Small intestine (tissue), 16 donors: ENCODE measurements around the gene MAST3. TPM values are rescaled to one million over a fixed set of nuclear protein-coding genes. Genes with fewer than 3 reads are reported as not detected.
A peak's percentile ranks its signal among the peaks of the same experiment; 100 is the strongest.

Source experiments
- DNase-seq, 2 donors: peaks; one replicate each; pipeline versions ENCODE4 v3.0.0 to v3.0.0-alpha.2; 2013
- FAIRE-seq: peaks from 2 replicates; lab custom pipeline; 2012; peaks lifted over from hg19 to GRCh38; lab: Jason Lieb, UNC
- H3K27ac ChIP-seq, 3 donors: one replicate each; pipeline ENCODE4 v1.5.1; 2013; ENCODE audit warnings: low read length in 2 of 3, mild to moderate bottlenecking in 2 of 3, control low read depth in 1 of 3, inconsistent platforms in 1 of 3, low read depth in 1 of 3, moderate library complexity in 1 of 3
- H3K27me3 ChIP-seq, 3 donors: one replicate each; pipeline ENCODE4 v1.6.1; 2013; ENCODE audit warnings: low read length in 3 of 3, inconsistent platforms in 1 of 3; ENCODE audit not compliant: control insufficient read depth in 3 of 3, insufficient read depth in 3 of 3
- H3K36me3 ChIP-seq, 3 donors: one replicate each; pipeline ENCODE4 v1.6.1; 2013; ENCODE audit warnings: low read length in 3 of 3, inconsistent platforms in 1 of 3, low read depth in 1 of 3, mild to moderate bottlenecking in 1 of 3, moderate library complexity in 1 of 3; ENCODE audit not compliant: control insufficient read depth in 3 of 3, insufficient read depth in 2 of 3
- H3K4me1 ChIP-seq, 3 donors: one replicate each; pipeline ENCODE4 v1.6.1; 2013; ENCODE audit warnings: low read length in 2 of 3, inconsistent platforms in 1 of 3, low read depth in 1 of 3, mild to moderate bottlenecking in 1 of 3, moderate library complexity in 1 of 3; ENCODE audit not compliant: control insufficient read depth in 3 of 3, insufficient read depth in 2 of 3
- H3K4me3 ChIP-seq, 3 donors: one replicate each; pipeline ENCODE4 v1.5.1; 2013; ENCODE audit warnings: low read length in 3 of 3, control low read depth in 1 of 3, inconsistent platforms in 1 of 3, low read depth in 1 of 3, mild to moderate bottlenecking in 1 of 3, moderate library complexity in 1 of 3
- H3K9me3 ChIP-seq, 2 donors: one replicate each; pipeline ENCODE4 v1.6.1; 2013; ENCODE audit warnings: low read depth in 1 of 2, low read length in 1 of 2; ENCODE audit not compliant: control insufficient read depth in 2 of 2, insufficient read depth in 1 of 2
- WGBS, 3 donors: extraction: QIAGEN DNeasy Blood & Tissue Kit; methylation state at CpG; one replicate each; pipeline ENCODE4 v1.1.7; 2013; 5-methylcytosine and 5-hydroxymethylcytosine counted together
- long read RNA-seq, 10 donors: transcript quantifications; one replicate each; lab custom pipeline, GENCODE V29; 2026
- polyA plus RNA-seq, 4 donors: library from polyadenylated mRNA; stranded (reverse) in 3 of 4; unstranded in 1 of 4; fragments of 200-250 nt in 3 of 4; fragments of 120-200 nt in 1 of 4; gene quantifications; one replicate each; pipeline versions ENCODE4 v1.2.1 to v1.2.3, GENCODE V29; 2013
- donor health status: healthy with polysubstance abuse.
- donor health status: control.
- donor health status: control.
- donor health status: Bipolar disorder and iron deficiency.
- donor health status: healthy.

Gene MAST3
- 10 to 100 TPM in 3 of 4 donors, 1 to 10 TPM in 1; 9.3 to 34.6 (median 24.9) TPM for polyA plus RNA-seq
- long read RNA-seq, donor 1 = 0 reads
- long read RNA-seq, donor 2, partial matches to known transcripts = 5 of 5 reads
- long read RNA-seq, donor 2, other reads (novel, unspliced or antisense) = 0 of 5 reads
- long read RNA-seq, donor 3, partial matches to known transcripts = 13 of 13 reads
- long read RNA-seq, donor 3, other reads (novel, unspliced or antisense) = 0 of 13 reads
- long read RNA-seq, donor 4 = 0 reads
- long read RNA-seq, donor 5 = 0 reads
- long read RNA-seq, donor 6, partial matches to known transcripts = 5 of 5 reads
- long read RNA-seq, donor 6, other reads (novel, unspliced or antisense) = 0 of 5 reads
- long read RNA-seq, donor 7 = 0 reads
- long read RNA-seq, donor 8 = 0 reads
- long read RNA-seq, donor 9, partial matches to known transcripts = 6 of 6 reads
- long read RNA-seq, donor 9, other reads (novel, unspliced or antisense) = 0 of 6 reads
- long read RNA-seq, donor 10 = 0 reads

GRCh38 chr19:18097217-18097992 is at the start of gene MAST3:
Gene MAST3, plus strand, starts transcription at chr19:18097778. Its CDS starts 15 bp downstream, at chr19:18097793.
- H3K27ac ChIP-seq = no peak within 1 kb of the TSS

DNA sequence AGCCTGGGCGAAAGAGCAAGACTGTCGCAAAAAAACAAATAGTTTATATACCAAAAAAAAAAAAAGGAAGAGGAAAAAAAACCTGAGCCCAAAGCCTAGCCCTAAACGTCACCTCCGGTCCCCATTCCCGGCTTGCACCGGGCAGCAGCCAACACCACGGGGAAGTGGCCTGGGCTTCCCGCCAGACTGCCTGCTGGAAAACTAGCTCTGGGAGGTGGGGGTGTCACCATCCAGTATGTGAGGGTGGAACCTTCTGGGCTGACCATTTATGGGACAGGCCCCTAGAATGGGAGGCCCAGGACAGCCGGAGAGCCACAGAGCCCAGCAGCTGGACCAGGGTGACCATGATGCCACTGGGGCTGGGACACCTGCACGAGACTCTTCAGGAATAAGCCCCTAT is 48.2 kb upstream of the MAST3 start:
- H3K36me3 ChIP-seq = no peaks in the 10 kb centered on the region
- peaks cover 0 to 12% (median 1%) of the 10 kb centered on the region in 3 donors for H3K4me1 ChIP-seq
- H3K27me3 ChIP-seq = peaks cover 0 to 21% (median 2%) of the 10 kb centered on the region in 3 donors
- H3K4me3 ChIP-seq = no peak overlapping the region
- 30 to 52% (median 49%) methylated on average over 10 of the region's 10 CpGs for WGBS, 3 donors
- FAIRE-seq (no peak), DNase-seq (peak; percentile 30 to 35)
- no peaks in the 10 kb centered on the region for H3K9me3 ChIP-seq
- H3K27ac ChIP-seq = peak overlapping the region in 1 of 3 donors; percentile 68

More at GRCh38 chr19:18097217-18097992, at the start of gene MAST3:
- FAIRE-seq = no peak
- H3K27me3 ChIP-seq = peaks cover 0 to 23% (median 0%) of the 10 kb centered on the region in 3 donors
- H3K4me3 ChIP-seq = peak within 1 kb of the TSS in 2 of 3 donors; percentile 39 to 40
- DNase-seq = peak; percentile 89 to 90
- WGBS, 3 donors = 20 to 32% (median 21%) methylated on average over 29 to 54 of the region's 54 CpGs
- peaks cover 0 to 29% (median 0%) of the 10 kb centered on the region in 3 donors for H3K4me1 ChIP-seq
- H3K9me3 ChIP-seq = peaks cover 0 to 4% of the 10 kb centered on the region in 2 donors
- no peaks in the 10 kb centered on the region for H3K36me3 ChIP-seq

DNA sequence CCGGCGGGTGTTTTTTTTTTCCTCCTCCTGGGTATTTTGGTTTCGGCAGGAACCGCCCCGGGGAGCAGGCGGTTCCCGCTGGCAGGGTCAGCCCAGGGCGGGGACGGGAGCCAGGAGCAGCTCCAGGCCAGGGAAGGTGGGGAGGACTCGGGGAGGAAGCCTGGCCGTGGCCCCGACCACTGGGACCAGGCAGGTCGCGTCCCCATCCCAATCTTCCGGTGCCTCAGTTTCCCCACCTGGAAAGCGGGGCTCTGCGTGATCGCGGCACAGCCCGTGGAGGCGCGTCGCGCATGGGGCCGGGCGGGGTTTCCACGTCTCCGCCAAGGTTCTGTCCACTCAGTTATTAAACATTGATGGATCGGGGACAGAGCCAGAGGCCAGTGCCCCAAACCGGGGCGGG is 45.7 kb upstream of the MAST3 start:
- no peaks in the 10 kb centered on the region for H3K36me3 ChIP-seq
- H3K27me3 ChIP-seq = peaks cover 0 to 21% (median 2%) of the 10 kb centered on the region in 3 donors
- DNase-seq (no peak), FAIRE-seq (no peak)
- WGBS, 3 donors = 19 to 41% (median 35%) methylated on average over 22 to 31 of the region's 31 CpGs
- no peaks in the 10 kb centered on the region for H3K4me1 ChIP-seq
- H3K27ac ChIP-seq = peak overlapping the region in 1 of 3 donors; percentile 35
- no peak overlapping the region for H3K4me3 ChIP-seq
- no peaks in the 10 kb centered on the region for H3K9me3 ChIP-seq

- Histone ChIP-seq H3K4me1 (peaks cover 0 to 3% (median 0%) of the 10 kb centered on the region in 3 donors), H3K4me3 (no peak overlapping the region), H3K27ac (no peak overlapping the region), H3K27me3 (peaks cover 0 to 21% (median 2%) of the 10 kb centered on the region in 3 donors), H3K36me3 (no peaks in the 10 kb centered on the region), H3K9me3 (no peaks in the 10 kb centered on the region)
- no peak for DNase-seq
- WGBS, 3 donors = 61 to 64% (median 61%) methylated on average over 9 of the region's 9 CpGs
- FAIRE-seq = no peak
Observed at GRCh38 chr19:18053576-18054219, 43.9 kb upstream of the MAST3 start.

DNA sequence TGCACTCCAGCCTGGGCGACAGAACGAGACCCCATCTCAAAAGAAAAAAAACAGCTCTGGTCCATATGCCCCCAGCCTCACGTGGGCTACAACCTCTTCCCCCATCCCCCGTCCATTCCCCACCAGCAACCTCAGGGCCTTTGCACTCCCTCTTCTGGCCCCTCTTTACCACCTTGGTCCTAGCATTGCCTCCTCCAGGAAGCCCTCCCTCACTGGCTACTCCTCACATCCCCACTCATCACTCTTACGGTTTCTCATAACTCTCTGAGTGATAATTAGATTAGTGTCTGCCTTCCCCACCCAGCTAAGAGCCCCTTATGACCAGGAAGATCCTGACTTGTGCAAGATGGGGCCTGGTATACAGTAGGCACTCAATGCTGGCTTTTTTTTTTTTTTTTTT is 41.6 kb upstream of the MAST3 start:
- Histone ChIP-seq H3K27ac (no peak overlapping the region), H3K27me3 (peaks cover 0 to 19% (median 2%) of the 10 kb centered on the region in 3 donors), H3K9me3 (peaks cover 0 to 3% of the 10 kb centered on the region in 2 donors), H3K4me1 (peaks cover 0 to 4% (median 0%) of the 10 kb centered on the region in 3 donors), H3K36me3 (no peaks in the 10 kb centered on the region), H3K4me3 (no peak overlapping the region)
- 77 to 87% (median 79%) methylated on average over 3 to 5 of the region's 5 CpGs for WGBS, 3 donors
- DNase-seq (no peak), FAIRE-seq (no peak)

- DNase-seq = no peak
- Histone ChIP-seq H3K4me1 (peaks cover 0 to 4% (median 0%) of the 10 kb centered on the region in 3 donors), H3K27me3 (peaks cover 0 to 7% (median 0%) of the 10 kb centered on the region in 3 donors), H3K36me3 (no peaks in the 10 kb centered on the region), H3K27ac (peak overlapping the region in 1 of 3 donors; percentile 77), H3K4me3 (no peak overlapping the region), H3K9me3 (peaks cover 0 to 3% of the 10 kb centered on the region in 2 donors)
- 63 to 82% (median 77%) methylated on average over 6 of the region's 6 CpGs for WGBS, 3 donors
- FAIRE-seq = no peak
Observed at GRCh38 chr19:18057557-18057956, 40.0 kb upstream of the MAST3 start.

DNA sequence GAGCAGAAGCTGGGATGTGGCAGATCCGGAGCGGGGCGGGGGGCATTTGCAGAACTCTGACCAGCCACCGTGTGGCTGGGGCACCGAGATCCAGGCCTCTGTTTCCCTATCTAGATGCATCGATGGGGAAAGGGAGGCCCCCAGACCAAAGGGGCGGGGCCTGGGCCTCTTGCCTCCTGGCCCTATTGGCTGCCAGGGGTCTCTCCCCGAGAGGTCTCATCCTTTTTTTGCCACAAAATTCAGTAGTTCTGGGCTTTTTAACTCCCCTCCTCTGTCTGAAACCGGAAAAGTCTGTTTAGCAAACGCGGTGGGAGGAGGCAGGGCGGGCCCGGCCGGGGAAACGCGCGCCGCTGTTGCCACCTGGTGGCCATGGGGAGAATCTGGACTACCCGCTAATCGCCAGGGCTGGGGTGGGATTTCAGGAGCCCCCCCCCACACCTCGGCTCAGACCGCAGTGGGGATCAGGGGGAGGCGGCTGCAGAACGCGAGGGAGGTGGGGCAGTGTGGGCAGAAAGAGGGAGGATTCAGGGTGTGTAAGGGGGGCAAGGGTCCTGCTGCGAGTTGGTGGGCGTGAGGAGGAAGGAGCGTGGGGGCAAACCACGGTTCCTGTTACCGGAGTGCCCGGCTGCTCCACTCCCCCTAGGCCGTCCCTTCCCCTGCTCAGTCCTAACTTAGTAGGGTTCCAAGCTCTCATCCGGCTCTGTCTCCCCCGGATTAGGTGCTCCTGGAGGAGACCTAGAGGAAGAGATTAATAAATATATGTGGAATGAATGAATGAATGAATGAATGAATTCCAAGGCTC is 39.2 kb upstream of the MAST3 start:
- H3K27ac ChIP-seq = peak overlapping the region; percentile 5 to 77 (median 67)
- DNase-seq (peak; percentile 70 to 81), FAIRE-seq (no peak)
- peak overlapping the region in 2 of 3 donors; percentile 12 to 19 for H3K4me3 ChIP-seq
- peaks cover 0 to 3% of the 10 kb centered on the region in 2 donors for H3K9me3 ChIP-seq
- H3K27me3 ChIP-seq = no peaks in the 10 kb centered on the region
- H3K4me1 ChIP-seq = peaks cover 0 to 4% (median 0%) of the 10 kb centered on the region in 3 donors
- WGBS, 3 donors = 4 to 7% (median 5%) methylated on average over 29 to 34 of the region's 34 CpGs
- H3K36me3 ChIP-seq = no peaks in the 10 kb centered on the region
